Uterus (tissue), 4 donors: ENCODE results near the gene LNPEP. TPM values are rescaled to one million over a fixed set of nuclear protein-coding genes. Genes with fewer than 3 reads are reported as not detected.

Source experiments
- DNase-seq, 2 donors: peaks; one replicate each; pipeline ENCODE4 v3.0.0-alpha.2; 2019 to 2020
- H3K27ac ChIP-seq, 2 donors: fragments of 200-600 bp; sonication (generic); 1 replicate in 1 of 2; 2 replicates in 1 of 2; pipeline ENCODE4 v1.5.1; 2016 to 2018
- H3K27me3 ChIP-seq, 2 donors: fragments of 200-600 bp; sonication (generic); one replicate each; pipeline ENCODE4 v1.5.1; 2018 to 2019; ENCODE audit warnings: control low read depth in 1 of 2
- H3K36me3 ChIP-seq, 2 donors: fragments of 200-600 bp; sonication (generic); one replicate each; pipeline ENCODE4 v1.5.1; 2019; ENCODE audit warnings: control low read depth in 1 of 2
- H3K4me1 ChIP-seq, 2 donors: fragments of 200-600 bp; sonication (generic); one replicate each; pipeline ENCODE4 v1.5.1; 2018 to 2019; ENCODE audit warnings: control low read depth in 1 of 2
- H3K4me3 ChIP-seq, 2 donors: fragments of 200-600 bp; sonication (generic); 1 replicate in 1 of 2; 2 replicates in 1 of 2; pipeline ENCODE4 v1.5.1; 2018 to 2019; ENCODE audit warnings: mild to moderate bottlenecking in 1 of 2
- H3K9me3 ChIP-seq, 2 donors: fragments of 200-600 bp; sonication (generic); one replicate each; pipeline ENCODE4 v1.5.1; 2019; ENCODE audit warnings: control low read depth in 1 of 2
- CTCF ChIP-seq, 4 experiments: fragments of 200-600 bp in 2 of 4; fragments of 450-650 bp in 2 of 4; sonication (generic) in 2 of 4; IDR thresholded peaks; one replicate each; pipeline ENCODE4 v1.5.1; 2016 to 2019; ENCODE audit warnings: antibody characterized with exemption in 4 of 4, mild to moderate bottlenecking in 2 of 4, moderate library complexity in 1 of 4
- POLR2A ChIP-seq, 2 donors: fragments of 450-650 bp; IDR thresholded peaks; one replicate each; pipeline ENCODE4 v1.6.1; 2016; ENCODE audit warnings: antibody characterized with exemption in 2 of 2, mild to moderate bottlenecking in 1 of 2, moderate library complexity in 1 of 2
- intact Hi-C: fragments of 100-400 bp; cut with DNase I; formaldehyde crosslinking; loops from one replicate; pipeline ENCODE4 v1.15.1; 2023; ENCODE audit warnings: low total_unique reads
- total RNA-seq, 4 donors: library from RNA; depleted of rRNA in 3 of 4; stranded (reverse); fragments of >200 nt in 3 of 4; gene quantifications; one replicate each; pipeline versions ENCODE4 v1.1.0 to v1.2.4, GENCODE V29; 2014 to 2023
- donor health status: DM: yes; HTN: yes; CAD: no.

LNPEP gene
- total RNA-seq, 4 donors from 2014 or later = 32.5 to 93.9 (median 51.1) TPM

GRCh38 chr5:96946381-96946780, 10.5 kb downstream of the LNPEP start:
- no peak overlapping the region for H3K27ac ChIP-seq
- DNase-seq = no peak
- H3K4me1 ChIP-seq = no peaks in the 10 kb centered on the region
- intact Hi-C loops = no loop called here
- no peak overlapping the region for H3K4me3 ChIP-seq
- no peaks in the 10 kb centered on the region for H3K36me3 ChIP-seq
- H3K9me3 ChIP-seq = no peaks in the 10 kb centered on the region
- no peaks in the 10 kb centered on the region for H3K27me3 ChIP-seq
- no peak for TF ChIP-seq CTCF (IDR thresholded peaks at IDR 0.05)
- TF ChIP-seq POLR2A (IDR thresholded peaks at IDR 0.05) = no peak

- Histone ChIP-seq H3K27me3 (no peaks in the 10 kb centered on the region), H3K4me1 (no peaks in the 10 kb centered on the region), H3K4me3 (no peak overlapping the region), H3K27ac (peak overlapping the region; percentile 25 to 53), H3K9me3 (no peaks in the 10 kb centered on the region), H3K36me3 (no peaks in the 10 kb centered on the region)
- no peak for DNase-seq
- TF ChIP-seq CTCF (IDR thresholded peaks at IDR 0.05) = no peak
- TF ChIP-seq POLR2A (IDR thresholded peaks at IDR 0.05) = no peak
- intact Hi-C loops = no loop called here
Observed at GRCh38 chr5:96952118-96952750, 16.4 kb downstream of the LNPEP start.

GRCh38 chr5:96952974-96953730, 17.3 kb downstream of the LNPEP start:
- intact Hi-C loops = no loop called here
- H3K9me3 ChIP-seq = no peaks in the 10 kb centered on the region
- H3K27ac ChIP-seq = peak overlapping the region; percentile 25 to 53
- H3K36me3 ChIP-seq = no peaks in the 10 kb centered on the region
- no peaks in the 10 kb centered on the region for H3K27me3 ChIP-seq
- no peak overlapping the region for H3K4me3 ChIP-seq
- no peaks in the 10 kb centered on the region for H3K4me1 ChIP-seq
- no peak for DNase-seq
- TF ChIP-seq POLR2A (IDR thresholded peaks at IDR 0.05) (no peak), CTCF (IDR thresholded peaks at IDR 0.05) (no peak)

GRCh38 chr5:96957254-96958049, 21.6 kb downstream of the LNPEP start:
- Histone ChIP-seq H3K4me3 (no peak overlapping the region), H3K4me1 (no peaks in the 10 kb centered on the region), H3K9me3 (no peaks in the 10 kb centered on the region), H3K27ac (no peak overlapping the region), H3K27me3 (no peaks in the 10 kb centered on the region), H3K36me3 (no peaks in the 10 kb centered on the region)
- TF ChIP-seq POLR2A (IDR thresholded peaks at IDR 0.05) (no peak), CTCF (IDR thresholded peaks at IDR 0.05) (no peak)
- intact Hi-C loops = no loop called here
- DNase-seq = no peak

- DNase-seq = no peak
- intact Hi-C loops = no loop called here
- Histone ChIP-seq H3K27ac (no peak overlapping the region), H3K27me3 (no peaks in the 10 kb centered on the region), H3K9me3 (no peaks in the 10 kb centered on the region), H3K4me1 (no peaks in the 10 kb centered on the region), H3K4me3 (no peak overlapping the region), H3K36me3 (no peaks in the 10 kb centered on the region)
- TF ChIP-seq CTCF (IDR thresholded peaks at IDR 0.05) (no peak), POLR2A (IDR thresholded peaks at IDR 0.05) (no peak)
Observed at GRCh38 chr5:96958977-96959376, 23.1 kb downstream of the LNPEP start.
